OCI-LY7 (cell line): Measurements from ENCODE around the gene MPLKIP.

Experiments used
- EZH2phosphoT487 ChIP-seq: fragments of 200-600 bp; sonication (generic); IDR thresholded peaks from 2 replicates; pipeline ENCODE4 v1.6.1; 2018; ENCODE audit warnings: low read depth, borderline replicate concordance, mild to moderate bottlenecking, mixed run types, antibody characterized with exemption, low read length, moderate library complexity, mixed read lengths
- TF ChIP-seq, protein P1 (sequence below): fragments of 200-600 bp; sonication (generic); conservative IDR thresholded peaks from 2 replicates; pipeline ENCODE4 v1.5.1; 2014; ENCODE audit warnings: mild to moderate bottlenecking, antibody characterized with exemption, low read length, moderate library complexity, mixed read lengths

DNA sequence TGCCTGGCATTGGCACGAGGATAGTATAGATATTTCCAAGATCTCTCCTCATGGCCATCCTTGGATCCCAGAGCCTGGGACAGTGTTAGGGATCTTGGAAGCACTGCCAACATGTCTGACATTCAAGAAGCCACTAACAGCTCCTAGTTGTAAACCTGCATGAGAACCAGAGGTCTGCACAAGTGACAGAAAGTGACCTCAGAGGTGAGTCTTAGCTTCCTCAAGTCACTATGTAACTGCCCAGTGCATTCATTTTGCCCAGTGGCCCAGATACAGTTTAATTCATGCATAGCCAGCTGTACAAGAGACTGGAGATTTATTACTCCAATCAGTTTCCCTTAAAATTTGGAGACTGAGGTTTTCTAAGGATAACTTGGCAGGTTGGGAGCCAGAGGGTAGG lies 17.1 kb upstream of the MPLKIP start:
- TF ChIP-seq, protein P1, sequence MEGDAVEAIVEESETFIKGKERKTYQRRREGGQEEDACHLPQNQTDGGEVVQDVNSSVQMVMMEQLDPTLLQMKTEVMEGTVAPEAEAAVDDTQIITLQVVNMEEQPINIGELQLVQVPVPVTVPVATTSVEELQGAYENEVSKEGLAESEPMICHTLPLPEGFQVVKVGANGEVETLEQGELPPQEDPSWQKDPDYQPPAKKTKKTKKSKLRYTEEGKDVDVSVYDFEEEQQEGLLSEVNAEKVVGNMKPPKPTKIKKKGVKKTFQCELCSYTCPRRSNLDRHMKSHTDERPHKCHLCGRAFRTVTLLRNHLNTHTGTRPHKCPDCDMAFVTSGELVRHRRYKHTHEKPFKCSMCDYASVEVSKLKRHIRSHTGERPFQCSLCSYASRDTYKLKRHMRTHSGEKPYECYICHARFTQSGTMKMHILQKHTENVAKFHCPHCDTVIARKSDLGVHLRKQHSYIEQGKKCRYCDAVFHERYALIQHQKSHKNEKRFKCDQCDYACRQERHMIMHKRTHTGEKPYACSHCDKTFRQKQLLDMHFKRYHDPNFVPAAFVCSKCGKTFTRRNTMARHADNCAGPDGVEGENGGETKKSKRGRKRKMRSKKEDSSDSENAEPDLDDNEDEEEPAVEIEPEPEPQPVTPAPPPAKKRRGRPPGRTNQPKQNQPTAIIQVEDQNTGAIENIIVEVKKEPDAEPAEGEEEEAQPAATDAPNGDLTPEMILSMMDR = no peak
- TF ChIP-seq EZH2phosphoT487 = no peak
